Motor neuron (in vitro differentiated cells): ENCODE results near the gene PLA1A. TPM values are rescaled to one million over a fixed set of nuclear protein-coding genes. Genes with fewer than 3 reads are reported as not detected.
"Not testable (repeated sequence)": the region's sequence is repeated elsewhere in the genome, so short reads cannot be mapped to it uniquely, and the experiment has no call there.

Experiments used
- ATAC-seq, 8 experiments: fragments of 200-7000 bp; cut with Tn5 transposase; replicated peaks in 6 of 8; 2 replicates each; pipeline ENCODE4 v1.8.0; 2021; ENCODE audit warnings: mild to moderate bottlenecking in 8 of 8, moderate library complexity in 8 of 8
- H3K27ac ChIP-seq, 2 donors: fragments of 250-450 bp; sonication (Bioruptor Pico); 2 replicates each; pipeline ENCODE4 v1.9.0; 2021; ENCODE audit warnings: antibody characterized with exemption in 2 of 2, mild to moderate bottlenecking in 2 of 2, moderate library complexity in 1 of 2
- H3K4me1 ChIP-seq, 2 donors: fragments of 250-450 bp; sonication (Bioruptor Pico); replicated peaks in 1 of 2; 2 replicates each; pipeline ENCODE4 v1.6.1; 2021; ENCODE audit warnings: antibody characterized with exemption in 2 of 2, mild to moderate bottlenecking in 2 of 2, moderate library complexity in 1 of 2
- H3K4me3 ChIP-seq, 5 donors: fragments of 250-450 bp; sonication (Bioruptor Pico); 2 replicates each; pipeline ENCODE4 v1.9.0; 2021; ENCODE audit warnings: antibody characterized with exemption in 5 of 5, mild to moderate bottlenecking in 5 of 5, moderate library complexity in 4 of 5
- WGBS, 10 experiments: fragments of 450-650 bp; shearing (Covaris generic); methylation state at CpG; one replicate each; pipeline ENCODE4 v1.0.0; 2022; 5-methylcytosine and 5-hydroxymethylcytosine counted together
- in situ Hi-C, 9 experiments: fragments of 400-800 bp; cut with MboI; loops; one replicate each; pipeline ENCODE4 v1.15.0; 2021; ENCODE audit warnings: low sequenced_read_pairs in 9 of 9, low pct_unique_long_range_greater_than_20kb in 2 of 9; ENCODE audit not compliant: unreplicated experiment in 9 of 9
- total RNA-seq, 8 experiments: library from RNA; unstranded; fragments of 300-600 nt; gene quantifications; 2 replicates each; pipeline versions ENCODE4 v1.2.3 to v1.2.4, GENCODE V29; 2022

Gene PLA1A
- total RNA-seq, 8 experiments from 2014 or later, result 0.93 TPM; not detected in 7

DNA sequence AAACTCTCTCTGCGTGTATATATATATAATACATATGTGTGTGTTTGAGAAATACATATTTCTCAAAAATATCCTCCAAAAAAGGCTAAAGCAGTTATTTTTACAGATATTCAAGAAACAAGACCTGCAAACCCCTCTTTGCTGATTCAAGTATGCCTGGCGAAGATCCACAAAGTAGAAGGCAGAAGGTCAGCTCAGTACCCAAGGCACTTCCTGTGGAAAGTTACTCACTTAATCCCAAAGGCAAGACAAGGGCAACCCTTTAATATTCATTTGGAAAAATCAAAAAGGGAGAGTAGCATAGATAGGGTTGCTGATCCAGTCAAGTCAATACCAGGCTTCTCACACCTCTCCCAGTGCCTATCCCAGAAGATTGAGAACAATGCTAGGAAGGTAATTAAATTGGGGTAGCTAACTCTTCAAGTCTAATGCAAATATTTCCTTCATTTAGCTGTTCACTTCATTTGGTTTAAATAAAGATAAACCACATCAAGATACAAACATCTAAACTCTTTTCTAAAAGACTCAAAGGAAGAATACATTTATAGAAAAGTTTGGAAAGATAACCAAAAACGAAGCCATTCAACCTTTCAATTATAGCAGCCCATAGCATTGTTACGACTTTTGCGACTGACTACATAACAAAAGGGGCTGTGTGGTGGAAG is 72.4 kb downstream of the PLA1A start:
- Histone ChIP-seq H3K4me1 (no peaks in the 10 kb centered on the region), H3K27ac (no peak overlapping the region), H3K4me3 (no peak overlapping the region)
- 81 to 100% (median 100%) methylated on average over 1 to 4 of the region's 5 CpGs; no CpG with 5 or more reads in 1 of the 10 experiments for WGBS, 10 experiments
- in situ Hi-C loops, result no loop called here
- ATAC-seq, result no peak

DNA sequence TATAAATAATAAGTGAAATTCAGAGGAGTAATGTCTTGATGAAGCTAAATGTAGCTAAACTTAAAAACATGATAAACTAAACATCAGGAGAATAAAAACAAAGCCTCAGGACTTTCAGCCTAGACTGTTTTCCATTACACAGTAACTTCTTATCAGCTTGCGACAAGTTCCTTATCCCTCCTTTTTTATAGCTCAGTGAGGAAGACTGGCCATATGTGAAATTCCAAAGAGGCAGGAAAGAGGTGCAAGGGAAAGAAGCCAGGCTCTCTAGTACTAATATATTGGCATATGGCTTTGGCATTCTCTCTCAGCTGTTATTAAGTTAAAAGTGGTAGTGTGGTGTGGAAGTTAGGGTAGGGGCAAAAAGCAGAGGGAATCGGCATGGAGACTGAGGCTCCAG is 75.1 kb downstream of the PLA1A start:
- ATAC-seq, result no peak
- in situ Hi-C loops, result no loop called here
- H3K27ac ChIP-seq, result no peak overlapping the region
- H3K4me1 ChIP-seq, result peaks cover 3 to 16% of the 10 kb centered on the region in 2 donors
- H3K4me3 ChIP-seq, result no peak overlapping the region
- WGBS, 10 experiments, result 57 to 100% (median 100%) methylated on average over 1 to 2 of the region's 2 CpGs; no CpG with 5 or more reads in 3 of the 10 experiments

DNA sequence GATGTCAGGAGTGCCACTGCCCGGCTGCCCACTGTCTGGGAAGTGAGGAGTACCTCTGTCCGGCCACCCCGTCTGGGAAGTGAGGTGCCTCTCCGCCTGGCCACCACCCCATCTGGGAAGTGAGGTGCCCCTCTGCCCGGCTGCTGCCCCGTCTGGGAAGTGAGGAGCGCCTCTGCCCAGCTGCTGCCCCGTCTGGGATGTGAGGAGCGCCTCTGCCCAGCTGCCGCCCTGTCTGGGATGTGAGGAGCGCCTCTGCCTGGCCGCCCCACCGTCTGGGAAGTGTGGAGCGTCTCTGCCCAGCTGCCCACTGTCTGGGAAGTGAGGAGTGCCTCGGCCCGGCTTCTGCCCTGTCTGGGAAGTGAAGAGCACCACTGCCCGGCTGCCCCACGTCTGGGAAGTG is 76.2 kb downstream of the PLA1A start:
- Histone ChIP-seq H3K4me1 (peaks cover 3 to 17% of the 10 kb centered on the region in 2 donors), H3K27ac (no peak overlapping the region), H3K4me3 (no peak overlapping the region)
- in situ Hi-C loops, result no loop called here
- ATAC-seq, result no peak
- WGBS, 10 experiments, result 40 to 100% (median 97%) methylated on average over 1 to 3 of the region's 18 CpGs; no CpG with 5 or more reads in 6 of the 10 experiments

DNA sequence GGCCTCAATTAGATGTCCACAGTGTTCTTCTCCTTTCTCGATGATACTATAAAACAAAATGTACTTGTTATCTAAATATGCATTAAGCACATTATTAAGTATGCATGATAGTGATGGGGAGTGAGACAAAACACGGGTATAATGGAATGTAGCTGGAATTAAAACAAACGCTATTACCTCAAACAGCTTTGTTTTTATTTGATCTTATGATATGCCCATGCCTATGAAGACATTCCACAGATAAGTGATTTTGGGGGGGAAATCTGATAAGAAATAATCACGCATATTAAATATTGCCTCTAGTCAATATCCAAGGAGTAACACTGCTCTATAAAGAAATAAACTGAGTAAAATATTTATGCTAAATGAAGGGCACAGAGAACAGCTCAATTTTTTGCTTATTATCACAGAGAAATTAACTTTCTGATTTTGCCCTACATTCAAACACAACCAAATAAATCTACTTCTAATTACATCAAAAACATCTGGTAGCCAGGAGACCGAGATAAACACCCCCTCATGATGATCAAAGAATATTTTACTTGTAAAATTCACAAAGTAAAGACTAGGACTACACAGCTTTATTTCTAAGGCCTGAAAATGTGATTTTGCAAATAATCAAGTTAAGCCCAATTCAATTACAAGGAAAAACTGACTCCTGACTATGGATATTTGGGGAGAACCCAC is 77.6 kb downstream of the PLA1A start:
- Histone ChIP-seq H3K4me3 (peak overlapping the region in 2 of 5 donors; percentile 50 to 75), H3K4me1 (peaks cover 3 to 17% of the 10 kb centered on the region in 2 donors), H3K27ac (no peak overlapping the region)
- 73 to 100% (median 90%) methylated on average over 2 to 5 of the region's 5 CpGs for WGBS, 10 experiments
- no peak for ATAC-seq
- in situ Hi-C loops, result loop anchor here in 3 of 9 experiments (25.0 kb wide), 4 partner anchors 213 to 788 kb away; partner anchors contain the start of genes ARHGAP31 (in 1 of the 3), POGLUT1 (in 1 of the 3), TEX55 (in 1 of the 3) and TMEM39A (in 1 of the 3)

DNA sequence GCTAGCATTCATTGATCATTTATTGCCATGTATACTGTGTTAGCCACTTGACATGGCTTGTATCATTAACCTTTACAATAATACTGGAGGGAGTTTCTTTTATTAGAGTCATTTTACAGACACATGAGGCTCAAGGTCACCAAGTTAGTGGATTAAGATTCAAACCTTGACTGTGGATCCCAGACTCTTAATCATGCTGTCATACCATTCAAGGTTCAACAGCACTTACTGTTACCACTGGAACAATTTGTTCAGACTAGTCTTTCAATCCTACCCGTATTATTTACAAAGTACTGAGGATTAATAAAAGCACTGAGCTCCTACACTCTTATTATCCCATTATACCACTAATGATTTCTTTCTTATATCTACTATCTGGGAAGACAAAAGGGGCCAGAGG is 78.3 kb downstream of the PLA1A start:
- no peak for ATAC-seq
- Histone ChIP-seq H3K27ac (no peak overlapping the region), H3K4me3 (peak overlapping the region; percentile 44 to 92 (median 56)), H3K4me1 (peaks cover 3 to 17% of the 10 kb centered on the region in 2 donors)
- WGBS, 10 experiments, result 60 to 100% (median 86%) methylated on average over 1 of the region's 1 CpG; no CpG with 5 or more reads in 1 of the 10 experiments
- in situ Hi-C loops, result loop anchor here in 3 of 9 experiments (25.0 kb wide), 4 partner anchors 214 to 789 kb away; partner anchors contain the start of genes ARHGAP31 (in 1 of the 3), POGLUT1 (in 1 of the 3), TEX55 (in 1 of the 3) and TMEM39A (in 1 of the 3)

GRCh38 chr3:119676771-119677640 is 79.3 kb downstream of the PLA1A start, which contains the start of gene COX17:
Gene COX17 (minus strand): TSS chr3:119677406. CDS start chr3:119677310, 96 bp downstream.
- in situ Hi-C loops, result loop anchor here in 3 of 9 experiments (25.0 kb wide), 4 partner anchors 215 to 790 kb away; partner anchors contain the start of genes ARHGAP31 (in 1 of the 3), POGLUT1 (in 1 of the 3), TEX55 (in 1 of the 3) and TMEM39A (in 1 of the 3)
- ATAC-seq, result peak; percentile 92 to 97 (median 94)
- WGBS, 10 experiments, result 0 to 9% (median 6%) methylated on average over 2 to 20 of the region's 54 CpGs; no CpG with 5 or more reads in 3 of the 10 experiments

DNA sequence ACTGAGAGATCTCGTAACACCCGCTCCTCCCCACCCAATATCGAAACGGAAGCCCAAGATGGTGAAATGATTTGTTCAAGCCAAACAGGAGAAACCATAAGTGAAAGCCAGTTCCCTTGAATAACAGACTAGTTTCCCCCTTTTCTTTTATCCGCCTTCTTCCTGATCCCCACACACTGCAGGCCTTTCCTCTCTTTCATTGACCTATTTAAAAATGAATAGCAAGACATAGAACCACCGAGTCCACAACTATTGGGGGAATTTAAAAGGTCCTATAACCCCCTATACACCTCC is 79.9 kb downstream of the PLA1A start:
- 0 to 80% (median 38%) methylated on average over 1 to 6 of the region's 6 CpGs for WGBS, 10 experiments
- no peak for ATAC-seq
- H3K4me3 ChIP-seq, result peak overlapping the region; percentile 44 to 92 (median 56)
- in situ Hi-C loops, result loop anchor here in 3 of 9 experiments (25.0 kb wide), 4 partner anchors 215 to 790 kb away; partner anchors contain the start of genes ARHGAP31 (in 1 of the 3), POGLUT1 (in 1 of the 3), TEX55 (in 1 of the 3) and TMEM39A (in 1 of the 3)
- peaks cover 3 to 17% of the 10 kb centered on the region in 2 donors for H3K4me1 ChIP-seq
- no peak overlapping the region for H3K27ac ChIP-seq

More at GRCh38 chr3:119676771-119677640, 79.3 kb downstream of the PLA1A start, which contains the start of gene COX17:
- Histone ChIP-seq H3K4me3 (peak within 1 kb of the TSS; percentile 44 to 92 (median 56)), H3K27ac (peak within 1 kb of the TSS; percentile 25 to 80), H3K4me1 (peaks cover 3 to 17% of the 10 kb centered on the region in 2 donors)

GRCh38 chr3:119678209-119678608 is 80.5 kb downstream of the PLA1A start:
- not testable (repeated sequence) for ATAC-seq, H3K4me3 ChIP-seq, H3K27ac ChIP-seq
- 95 to 100% (median 100%) methylated on average over 1 to 9 of the region's 10 CpGs; no CpG with 5 or more reads in 3 of the 10 experiments for whole genome bisulfite sequencing, 10 experiments
- peaks cover 3 to 17% of the 10 kb centered on the region in 2 donors for H3K4me1 ChIP-seq
- in situ Hi-C loops, result loop anchor here in 3 of 9 experiments (25.0 kb wide), 4 partner anchors 216 to 791 kb away; partner anchors contain the start of genes ARHGAP31 (in 1 of the 3), POGLUT1 (in 1 of the 3), TEX55 (in 1 of the 3) and TMEM39A (in 1 of the 3)

Other genes with a start within 250 kb of the PLA1A start
- gene TMEM39A, start 134.3 kb upstream of the PLA1A start, total RNA-seq, result 10 to 100 TPM; 10.6 to 27.5 (median 23.1) TPM
- gene POGLUT1, start 128.9 kb upstream of the PLA1A start, total RNA-seq, result 10 to 100 TPM; 10.8 to 18.8 (median 15.5) TPM
- gene TIMMDC1, start 99.3 kb upstream of the PLA1A start, total RNA-seq, result 100 to 1,000 TPM in 1 of 8 experiments, 10 to 100 TPM in 7; 51.9 to 101 (median 75.1) TPM
- gene CD80, start 38.3 kb upstream of the PLA1A start, total RNA-seq, result under 1 TPM in 6 of 8 experiments, not detected in 2; 0.14 to 0.66 (median 0.32) TPM
- 1 to 10 TPM in 2 of 8 experiments, under 1 TPM in 6; 0.27 to 1.8 (median 0.63) TPM for gene ADPRH, start 18.4 kb upstream of the PLA1A start, total RNA-seq
- gene POPDC2, start 62.7 kb downstream of the PLA1A start, total RNA-seq, result 1 to 10 TPM in 5 of 8 experiments, under 1 TPM in 2, not detected in 1; 0.31 to 4.6 (median 1.4) TPM
- gene COX17, start 79.5 kb downstream of the PLA1A start, total RNA-seq, result 10 to 100 TPM; 46.4 to 71.4 (median 54.9) TPM
- gene CFAP91, start 105.1 kb downstream of the PLA1A start, total RNA-seq, result 10 to 100 TPM in 3 of 8 experiments, 1 to 10 TPM in 3, under 1 TPM in 1, not detected in 1; 0.90 to 19.7 (median 6.4) TPM
- gene NR1I2, start 184.2 kb downstream of the PLA1A start, total RNA-seq, result under 1 TPM in 7 of 8 experiments, not detected in 1; 0.07 to 0.76 (median 0.33) TPM